GM12878 (cell line): ENCODE measurements around the gene NOM1. TPM values are rescaled to one million over a fixed set of nuclear protein-coding genes. Genes with fewer than 3 reads are reported as not detected.

ENCODE experiments used
- ATAC-seq: fragments of 200-7000 bp; cut with Tn5 transposase; 3 replicates; pipeline ENCODE4 v1.9.1; 2020; ENCODE audit warnings: mild to moderate bottlenecking, moderate library complexity
- BruUV-seq: library from RNA; stranded (reverse); fragments of 400-500 nt; replicated peaks from 2 replicates; lab custom pipeline; 2021; lab: Mats Ljungman, UMichigan
- CTCF ChIA-PET: fragments of 300-600 bp; sonication (Branson Sonifier 250); formaldehyde crosslinking; extraction: SDS; loops from one replicate; lab custom pipeline; 2021; ENCODE audit warnings: inconsistent platforms; lab: Yijun Ruan, JAX
- POLR2A ChIA-PET: fragments of 350-600 bp; formaldehyde crosslinking; extraction: SDS; loops from one replicate; lab custom pipeline; 2021; ENCODE audit warnings: inconsistent platforms; lab: Charles Lee
- RAD21 ChIA-PET: fragments of 300-600 bp; sonication (Branson Sonifier 250); formaldehyde crosslinking; loops from one replicate; lab custom pipeline; 2023; ENCODE audit warnings: antibody characterized with exemption; ENCODE audit not compliant: unreplicated experiment; lab: Charles Lee
- SMC1A ChIA-PET: fragments of 300-600 bp; sonication (Branson Sonifier 250); formaldehyde crosslinking; loops from one replicate; lab custom pipeline; 2023; ENCODE audit not compliant: unreplicated experiment, uncharacterized antibody; lab: Charles Lee
- DNase-seq: peaks from one replicate; pipeline ENCODE4 v3.0.0-alpha.2; 2011; ENCODE audit warnings: low read depth, low spot score
- FAIRE-seq: peaks from 3 replicates; lab custom pipeline; 2011; peaks lifted over from hg19 to GRCh38; lab: Jason Lieb, UNC
- H2AFZ ChIP-seq: 2 replicates; pipeline ENCODE4 v1.6.0; 2011; ENCODE audit warnings: low read depth, low read length, control low read depth; ENCODE audit not compliant: control insufficient read depth
- H3K27ac ChIP-seq: 2 replicates; pipeline ENCODE4 v1.5.1; 2011; ENCODE audit warnings: control low read depth; ENCODE audit not compliant: control insufficient read depth, insufficient read depth
- H3K27me3 ChIP-seq, 2 experiments: replicated peaks in 1 of 2; 2 replicates each; pipeline versions ENCODE4 v1.6.0 to v1.6.1; 2011; ENCODE audit warnings: low read length in 1 of 2; ENCODE audit not compliant: control insufficient read depth in 2 of 2, insufficient read depth in 2 of 2
- H3K36me3 ChIP-seq, 2 experiments: 2 replicates each; pipeline ENCODE4 v1.5.1; 2011; ENCODE audit warnings: low read length in 1 of 2; ENCODE audit not compliant: control insufficient read depth in 2 of 2, insufficient read depth in 2 of 2
- H3K4me1 ChIP-seq: 2 replicates; pipeline ENCODE4 v1.6.1; 2011; ENCODE audit warnings: mild to moderate bottlenecking, low read length, moderate library complexity, mixed read lengths; ENCODE audit not compliant: control insufficient read depth, insufficient read depth
- H3K4me2 ChIP-seq: 2 replicates; pipeline ENCODE4 v1.6.0; 2011; ENCODE audit warnings: control low read depth; ENCODE audit not compliant: control insufficient read depth, insufficient read depth
- H3K4me3 ChIP-seq: fragments of 200-600 bp; sonication (generic); 2 replicates; pipeline ENCODE4 v1.5.1; 2016
- H3K79me2 ChIP-seq: 2 replicates; pipeline ENCODE4 v1.6.0; 2011; ENCODE audit warnings: low read length; ENCODE audit not compliant: control insufficient read depth, insufficient read depth
- H3K9ac ChIP-seq: 2 replicates; pipeline ENCODE4 v1.8.0; 2011; ENCODE audit warnings: low read length, control low read depth, mixed read lengths; ENCODE audit not compliant: control insufficient read depth, insufficient read depth
- H3K9me3 ChIP-seq: replicated peaks from 3 replicates; pipeline ENCODE4 v1.5.1; 2011; ENCODE audit warnings: mild to moderate bottlenecking, low read length; ENCODE audit not compliant: control insufficient read depth, insufficient read depth
- H4K20me1 ChIP-seq: 2 replicates; pipeline ENCODE4 v1.6.0; 2011; ENCODE audit not compliant: control insufficient read depth, insufficient read depth
- CBX3 ChIP-seq: fragments of 200-600 bp; sonication (generic); IDR thresholded peaks from 2 replicates; pipeline ENCODE4 v1.6.1; 2016; ENCODE audit warnings: low read depth, borderline replicate concordance
- FOS ChIP-seq: IDR thresholded peaks from 3 replicates; pipeline ENCODE4 v1.6.1; 2011; ENCODE audit warnings: borderline replicate concordance; ENCODE audit not compliant: insufficient read length; ENCODE audit errors: extremely low read depth
- NKRF ChIP-seq: fragments of 450-650 bp; conservative IDR thresholded peaks from 2 replicates; pipeline ENCODE4 v1.6.1; 2017; ENCODE audit warnings: mild to moderate bottlenecking, moderate library complexity
- PAX8 ChIP-seq: fragments of 450-650 bp; IDR thresholded peaks from 2 replicates; pipeline ENCODE4 v1.6.1; 2017; ENCODE audit warnings: mild to moderate bottlenecking, moderate library complexity
- RAD51 ChIP-seq: fragments of 450-650 bp; IDR thresholded peaks from 2 replicates; pipeline ENCODE4 v1.6.1; 2016; ENCODE audit warnings: moderate library complexity, mild to moderate bottlenecking, inconsistent platforms
- ZNF274 ChIP-seq: IDR thresholded peaks from one replicate; pipeline ENCODE4 v1.8.0; 2011; ENCODE audit not compliant: insufficient read length, insufficient read depth
- WGBS: methylation state at CpG from one replicate; pipeline ENCODE4 v1.1.6; 2016; ENCODE audit warnings: low lambda C conversion rate; ENCODE audit not compliant: insufficient replicate concordance, insufficient coverage; ENCODE audit errors: missing lambda C conversion rate; 5-methylcytosine and 5-hydroxymethylcytosine counted together
- in situ Hi-C: fragments of 300-500 bp; cut with MboI; formaldehyde crosslinking; loops from 9 replicates; pipeline ENCODE4 v1.14.3; 2018; ENCODE audit warnings: mixed read lengths
- intact Hi-C: fragments of 100-400 bp; cut with micrococcal nuclease; formaldehyde crosslinking; loops from one replicate; pipeline ENCODE4 v1.14.2; 2022; ENCODE audit not compliant: unreplicated experiment
- polyA plus RNA-seq, 11 experiments: library from polyadenylated mRNA; depleted of rRNA in 4 of 11; unstranded in 6 of 11; stranded (reverse) in 5 of 11; fragments of >200 nt; fragmentation: Nextera tagmentation in 4 of 11; fragmentation: Illumina TruSeq in 1 of 11; extraction: Ambion mirVana in 4 of 11; extraction: Trizol in 1 of 11; gene quantifications; 1 replicate in 1 of 11; 2 replicates in 10 of 11; pipeline versions ENCODE4 v1.2.1 to v1.2.3, GENCODE V29; 2011 to 2016; ENCODE audit warnings: inconsistent platforms in 2 of 11, missing spikeins in 2 of 11, low read depth in 1 of 11
- total RNA-seq, 4 experiments: library from RNA; depleted of rRNA in 3 of 4; stranded (reverse); fragments of >200 nt in 3 of 4; fragmentation: Illumina TruSeq in 1 of 4; extraction: Trizol in 1 of 4; gene quantifications; 2 replicates each; pipeline versions ENCODE4 v1.2.1 to v1.2.3, GENCODE V29; 2013 to 2021

Gene NOM1
- total and polyA plus RNA-seq, 10 of the 15 experiments (the other 5 are each of a cell fraction or from before 2014, with no cell fraction given): 2.9 to 21.3 (median 17.8) TPM

- H3K4me1 ChIP-seq: no peaks in the 10 kb centered on the region
- no peaks in the 10 kb centered on the region for H3K79me2 ChIP-seq
- DNase-seq: no peak
- intact Hi-C loops (no loop called here), in situ Hi-C loops (no loop called here)
- no peak for ATAC-seq
- BruUV-seq: no TSS peak
- H3K9ac ChIP-seq: no peak overlapping the region
- H3K36me3 ChIP-seq: no peaks in the 10 kb centered on the region
- POLR2A ChIA-PET: no interaction called here
- H4K20me1 ChIP-seq: no peaks in the 10 kb centered on the region
- H2AFZ ChIP-seq: no peak overlapping the region
- H3K4me2 ChIP-seq: no peak overlapping the region
- no peak overlapping the region for H3K4me3 ChIP-seq
- 72% methylated on average over 21 of the region's 25 CpGs for WGBS
- CTCF ChIA-PET: no interaction called here
- no peak for TF ChIP-seq NKRF
- no peak for TF ChIP-seq FOS
- TF ChIP-seq CBX3: no peak
- TF ChIP-seq RAD51: no peak
- no peak for TF ChIP-seq ZNF274
- TF ChIP-seq PAX8: no peak
- H3K27ac ChIP-seq: no peak overlapping the region
- SMC1A ChIA-PET: no interaction called here
- RAD21 ChIA-PET: no interaction called here
- H3K9me3 ChIP-seq: no peaks in the 10 kb centered on the region
- no peaks in the 10 kb centered on the region for H3K27me3 ChIP-seq
- FAIRE-seq: no peak
Observed at GRCh38 chr7:156989766-156990535, 40.4 kb downstream of the NOM1 start.
